ENCODE results near the gene UNC79.

DNA sequence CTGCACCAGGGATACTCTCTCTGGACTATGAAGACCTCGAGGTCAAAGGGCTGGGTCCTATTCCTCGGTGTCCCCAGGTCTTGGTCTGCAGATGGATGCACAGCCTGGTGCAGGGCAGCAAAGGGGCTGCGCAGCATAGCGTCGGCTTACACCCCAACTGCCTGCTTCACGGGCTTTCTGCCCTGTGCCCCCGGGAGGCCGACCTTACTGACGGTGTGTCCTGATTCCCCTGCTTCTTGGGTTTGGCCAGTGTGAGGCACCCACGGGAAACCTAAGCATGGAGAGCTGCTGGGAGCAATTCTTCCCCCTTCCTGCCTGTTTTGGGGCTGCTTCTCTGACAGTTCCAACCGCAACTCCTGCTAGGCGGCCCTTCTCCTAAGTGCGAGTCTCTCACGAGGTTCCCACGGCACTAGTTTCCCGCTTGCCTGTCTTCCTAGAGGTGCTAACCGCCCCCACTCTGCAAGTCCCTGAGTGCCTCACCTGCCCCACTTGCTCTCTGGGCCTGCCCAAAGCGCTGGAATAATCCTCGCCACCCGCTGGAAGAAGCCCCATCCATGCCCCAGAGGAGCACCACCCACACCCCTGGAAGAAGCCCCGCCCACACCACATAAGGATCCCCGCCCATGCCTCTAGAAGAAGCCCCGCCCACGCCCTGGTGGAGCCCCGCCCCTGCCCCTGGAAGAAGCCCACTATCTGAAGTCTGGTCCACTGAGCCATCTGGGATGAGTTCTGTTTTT, 303.5 kb downstream of the UNC79 start:
- TF ChIP-seq, protein P1, sequence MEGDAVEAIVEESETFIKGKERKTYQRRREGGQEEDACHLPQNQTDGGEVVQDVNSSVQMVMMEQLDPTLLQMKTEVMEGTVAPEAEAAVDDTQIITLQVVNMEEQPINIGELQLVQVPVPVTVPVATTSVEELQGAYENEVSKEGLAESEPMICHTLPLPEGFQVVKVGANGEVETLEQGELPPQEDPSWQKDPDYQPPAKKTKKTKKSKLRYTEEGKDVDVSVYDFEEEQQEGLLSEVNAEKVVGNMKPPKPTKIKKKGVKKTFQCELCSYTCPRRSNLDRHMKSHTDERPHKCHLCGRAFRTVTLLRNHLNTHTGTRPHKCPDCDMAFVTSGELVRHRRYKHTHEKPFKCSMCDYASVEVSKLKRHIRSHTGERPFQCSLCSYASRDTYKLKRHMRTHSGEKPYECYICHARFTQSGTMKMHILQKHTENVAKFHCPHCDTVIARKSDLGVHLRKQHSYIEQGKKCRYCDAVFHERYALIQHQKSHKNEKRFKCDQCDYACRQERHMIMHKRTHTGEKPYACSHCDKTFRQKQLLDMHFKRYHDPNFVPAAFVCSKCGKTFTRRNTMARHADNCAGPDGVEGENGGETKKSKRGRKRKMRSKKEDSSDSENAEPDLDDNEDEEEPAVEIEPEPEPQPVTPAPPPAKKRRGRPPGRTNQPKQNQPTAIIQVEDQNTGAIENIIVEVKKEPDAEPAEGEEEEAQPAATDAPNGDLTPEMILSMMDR (IDR thresholded peaks at IDR 0.05), result no peak
- no peak for TF ChIP-seq POLR2A (IDR thresholded peaks at IDR 0.05)

Data from Peyer's patch (tissue), 4 donors.